CD4-positive, alpha-beta T cell (primary cell): ENCODE data around the gene DHODH. TPM values are rescaled to one million over a fixed set of nuclear protein-coding genes. Genes with fewer than 3 reads are reported as not detected.

Source experiments
- ATAC-seq: fragments of 200-7000 bp; cut with Tn5 transposase; one replicate; pipeline ENCODE4 v1.10.0; 2022; ENCODE audit warnings: mild to moderate bottlenecking; ENCODE audit not compliant: poor library complexity
- CTCF ChIA-PET: fragments of 350-600 bp; sonication (Branson Sonifier 250); formaldehyde crosslinking; loops from one replicate; lab custom pipeline; 2021; ENCODE audit warnings: antibody characterized with exemption, inconsistent platforms; lab: Charles Lee
- POLR2A ChIA-PET: fragments of 350-600 bp; sonication (Branson Sonifier 250); formaldehyde crosslinking; loops from one replicate; lab custom pipeline; 2021; ENCODE audit warnings: antibody characterized with exemption, inconsistent platforms; lab: Charles Lee
- DNase-seq, 14 experiments: peaks; one replicate each; pipeline ENCODE4 v3.0.0-alpha.2; 2013 to 2020; ENCODE audit warnings: mixed read lengths in 2 of 14
- H3K27ac ChIP-seq, 2 donors: one replicate each; pipeline versions ENCODE4 v1.5.1 to v1.7.0; 2013; ENCODE audit warnings: low read length in 2 of 2, low read depth in 1 of 2, mild to moderate bottlenecking in 1 of 2
- H3K27me3 ChIP-seq, 2 experiments: 1 replicate in 1 of 2; 2 replicates in 1 of 2; pipeline versions ENCODE4 v1.6.1 to v1.7.0; 2013; ENCODE audit warnings: low read length in 2 of 2, control low read depth in 1 of 2, mild to moderate bottlenecking in 1 of 2, moderate library complexity in 1 of 2; ENCODE audit not compliant: insufficient read depth in 2 of 2, control insufficient read depth in 1 of 2
- H3K36me3 ChIP-seq: one replicate; pipeline ENCODE4 v1.6.1; 2013; ENCODE audit warnings: low read length, control low read depth; ENCODE audit not compliant: insufficient read depth
- H3K4me1 ChIP-seq: one replicate; pipeline ENCODE4 v1.6.1; 2013; ENCODE audit warnings: low read length, control low read depth; ENCODE audit not compliant: insufficient read depth
- H3K4me3 ChIP-seq: one replicate; pipeline ENCODE4 v1.5.1; 2013; ENCODE audit warnings: mild to moderate bottlenecking, low read length, moderate library complexity
- H3K9me3 ChIP-seq, 2 experiments: 1 replicate in 1 of 2; 2 replicates in 1 of 2; pipeline versions ENCODE4 v1.6.1 to v1.7.0; 2013; ENCODE audit warnings: low read length in 2 of 2, mild to moderate bottlenecking in 2 of 2, control low read depth in 1 of 2, moderate library complexity in 1 of 2; ENCODE audit not compliant: control insufficient read depth in 1 of 2, insufficient read depth in 1 of 2
- H3K27ac Mint-ChIP-seq: one replicate; pipeline ENCODE4 v1.8.0; 2020; ENCODE audit warnings: mixed read lengths
- H3K27me3 Mint-ChIP-seq: one replicate; pipeline ENCODE4 v1.8.0; 2021; ENCODE audit warnings: mixed read lengths
- H3K36me3 Mint-ChIP-seq: one replicate; pipeline ENCODE4 v1.8.0; 2021; ENCODE audit warnings: low read depth, mixed read lengths
- H3K4me1 Mint-ChIP-seq: one replicate; pipeline ENCODE4 v1.8.0; 2021; ENCODE audit warnings: low read depth, mixed read lengths
- H3K4me3 Mint-ChIP-seq: one replicate; pipeline ENCODE4 v1.8.0; 2020; ENCODE audit warnings: mild to moderate bottlenecking, mixed read lengths
- H3K9me3 Mint-ChIP-seq: one replicate; pipeline ENCODE4 v1.8.0; 2020; ENCODE audit warnings: mixed read lengths
- CTCF ChIP-seq: fragments of 200-600 bp; IDR thresholded peaks from one replicate; pipeline ENCODE4 v1.8.0; 2022; ENCODE audit warnings: antibody characterized with exemption, mild to moderate bottlenecking
- intact Hi-C, 2 experiments: fragments of 100-400 bp; cut with DNase I in 1 of 2; cut with micrococcal nuclease in 1 of 2; formaldehyde crosslinking; loops; one replicate each; pipeline versions ENCODE4 v1.15.1 to v1.9.0; 2023 to 2025; cut with DNase I, micrococcal nuclease
- total RNA-seq, 174 experiments: library from RNA in 2 of 174; stranded (reverse) in 2 of 174; gene quantifications; one replicate each; pipeline ENCODE4 v1.2.3 and lab custom pipeline; 2021 to 2026

DHODH gene
- total RNA-seq, 2 experiments from 2014 or later = 2.5 to 2.7 TPM

GRCh38 chr16:72044825-72045359 lies 36.3 kb downstream of the DHODH start:
- DNase-seq = no peak
- Histone ChIP-seq H3K36me3 (peaks cover 10% of the 10 kb centered on the region), H3K4me3 (no peak overlapping the region), H3K27ac (no peak overlapping the region), H3K9me3 (peaks cover 4% of the 10 kb centered on the region in 2 experiments), H3K4me1 (no peaks in the 10 kb centered on the region), H3K27me3 (no peaks in the 10 kb centered on the region)
- intact Hi-C loops = no loop called here
- Mint-ChIP-seq H3K4me3 (no peak overlapping the region), H3K4me1 (no peaks in the 10 kb centered on the region), H3K9me3 (peaks cover 9% of the 10 kb centered on the region), H3K36me3 (peaks cover 41% of the 10 kb centered on the region), H3K27me3 (no peaks in the 10 kb centered on the region), H3K27ac (no peak overlapping the region)
- no peak for TF ChIP-seq CTCF
- POLR2A ChIA-PET = no interaction called here
- CTCF ChIA-PET = no interaction called here
- ATAC-seq = no peak

GRCh38 chr16:72049110-72049509 lies 40.6 kb downstream of the DHODH start:
- no peaks in the 10 kb centered on the region for H3K27me3 ChIP-seq
- intact Hi-C loops = no loop called here
- no peak overlapping the region for H3K27ac Mint-ChIP-seq
- ATAC-seq = no peak
- H3K4me3 ChIP-seq = no peak overlapping the region
- H3K9me3 Mint-ChIP-seq = peaks cover 11% of the 10 kb centered on the region
- peaks cover 4 to 8% of the 10 kb centered on the region in 2 experiments for H3K9me3 ChIP-seq
- H3K4me1 Mint-ChIP-seq = no peaks in the 10 kb centered on the region
- peaks cover 14% of the 10 kb centered on the region for H3K36me3 Mint-ChIP-seq
- no peak for DNase-seq
- H3K4me1 ChIP-seq = no peaks in the 10 kb centered on the region
- no peak overlapping the region for H3K27ac ChIP-seq
- no peaks in the 10 kb centered on the region for H3K36me3 ChIP-seq
- ChIA-PET POLR2A (no interaction called here), CTCF (no interaction called here)
- H3K4me3 Mint-ChIP-seq = no peak overlapping the region
- no peak for TF ChIP-seq CTCF
- H3K27me3 Mint-ChIP-seq = no peaks in the 10 kb centered on the region

- Histone ChIP-seq H3K4me3 (no peak overlapping the region), H3K36me3 (no peaks in the 10 kb centered on the region), H3K4me1 (no peaks in the 10 kb centered on the region), H3K27me3 (no peaks in the 10 kb centered on the region), H3K27ac (no peak overlapping the region), H3K9me3 (peaks cover 4 to 8% of the 10 kb centered on the region in 2 experiments)
- ChIA-PET CTCF (interaction anchor here (0.6 kb wide), 1 partner anchor 11 kb away, joined by 3 read pairs; no protein-coding TSS in a partner anchor), POLR2A (no interaction called here)
- no peak for DNase-seq
- Mint-ChIP-seq H3K4me3 (no peak overlapping the region), H3K4me1 (no peaks in the 10 kb centered on the region), H3K36me3 (peaks cover 5% of the 10 kb centered on the region), H3K9me3 (peaks cover 11% of the 10 kb centered on the region), H3K27ac (no peak overlapping the region), H3K27me3 (no peaks in the 10 kb centered on the region)
- TF ChIP-seq CTCF = no peak
- intact Hi-C loops = no loop called here
- ATAC-seq = no peak
Measured at GRCh38 chr16:72050769-72051464, 42.4 kb downstream of the DHODH start.
